NT2/D1 (cell line): ENCODE data around the gene DRAM1.

Experiments used
- SUZ12 ChIP-seq: IDR thresholded peaks from 2 replicates; pipeline ENCODE4 v1.6.1; 2011; ENCODE audit not compliant: insufficient read length, insufficient read depth; ENCODE audit errors: extremely low read depth
- YY1 ChIP-seq: IDR thresholded peaks from 2 replicates; pipeline ENCODE4 v1.6.1; 2011; ENCODE audit not compliant: insufficient read length, insufficient read depth
- ZNF274 ChIP-seq: IDR thresholded peaks from 2 replicates; pipeline ENCODE4 v1.6.1; 2011; ENCODE audit warnings: mild to moderate bottlenecking, low read depth, low read length

DNA sequence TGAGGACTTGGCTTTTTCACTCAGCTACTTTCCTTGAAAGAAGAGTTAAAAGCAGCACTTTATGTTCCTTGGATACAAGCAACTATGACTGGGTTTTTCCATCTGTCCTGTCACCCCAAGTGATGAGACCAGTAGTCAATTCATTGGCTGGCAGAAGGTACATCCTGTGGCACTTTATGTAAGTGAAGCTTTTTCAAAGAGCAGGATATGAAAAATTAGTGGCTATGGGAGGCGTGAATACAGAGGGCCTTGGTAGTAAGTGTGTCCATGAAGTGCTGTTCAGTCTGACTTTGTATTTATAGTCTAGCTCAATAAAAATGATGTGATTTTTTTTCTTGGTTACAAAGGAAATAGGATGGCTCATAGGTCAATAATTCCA, 68.8 kb downstream of the DRAM1 start:
- TF ChIP-seq ZNF274, result no peak
- TF ChIP-seq YY1, result no peak
- no peak for TF ChIP-seq SUZ12
